ENCODE results near the gene SARM1. TPM values are rescaled to one million over a fixed set of nuclear protein-coding genes. Genes with fewer than 3 reads are reported as not detected.
A peak's percentile ranks its signal among the peaks of the same experiment; 100 is the strongest.

The SARM1 gene
- total RNA-seq, 1 donor from 2014 or later = 12.8 TPM

- no peak overlapping the region for H3K27ac ChIP-seq (ENCODE audit: low read depth, low read length)
- FAIRE-seq (no peak), DNase-seq (ENCODE audit: low read depth) (no peak)
- peaks cover 53% of the 10 kb centered on the region for H3K79me2 ChIP-seq (ENCODE audit: insufficient read depth, low read length)
- peaks cover 44% of the 10 kb centered on the region for H3K36me3 ChIP-seq (ENCODE audit: insufficient read depth, low read length)
- no peak overlapping the region for H3K4me3 Mint-ChIP-seq (ENCODE audit: unreplicated experiment)
- H3K36me3 Mint-ChIP-seq (ENCODE audit: low read depth, unreplicated experiment) = peaks cover 20% of the 10 kb centered on the region
- H3K27me3 ChIP-seq (ENCODE audit: insufficient read depth, low read length) = no peaks in the 10 kb centered on the region
- no peak overlapping the region for H3K9ac ChIP-seq (ENCODE audit: low read length)
- H3K4me3 ChIP-seq (ENCODE audit: insufficient read depth, low read depth, low read length) = no peak overlapping the region
- H3K9me3 Mint-ChIP-seq (ENCODE audit: unreplicated experiment) = peaks cover 2% of the 10 kb centered on the region
- no peak for TF ChIP-seq EZH2 (IDR thresholded peaks at IDR 0.05; ENCODE audit: insufficient read depth, low read length)
- no peak for TF ChIP-seq CTCF (IDR thresholded peaks at IDR 0.05; ENCODE audit: insufficient read depth, low read depth, low read length)
- H3K4me1 ChIP-seq (ENCODE audit: insufficient read depth, low read length) = peaks cover 40% of the 10 kb centered on the region
- no peak overlapping the region for H2AFZ ChIP-seq (ENCODE audit: low read depth, low read length)
- no peaks in the 10 kb centered on the region for H3K27me3 Mint-ChIP-seq (ENCODE audit: low read depth, unreplicated experiment)
- H3K27ac Mint-ChIP-seq (ENCODE audit: unreplicated experiment) = no peak overlapping the region
- no peaks in the 10 kb centered on the region for H3K9me3 ChIP-seq (ENCODE audit: insufficient read depth, low read depth, low read length)
- peaks cover 67% of the 10 kb centered on the region for H4K20me1 ChIP-seq (ENCODE audit: insufficient read depth, low read length)
- H3K4me1 Mint-ChIP-seq (ENCODE audit: low read depth, unreplicated experiment) = peaks cover 24% of the 10 kb centered on the region
- H3K4me2 ChIP-seq (ENCODE audit: low read length) = no peak overlapping the region
Observed at GRCh38 chr17:28343491-28343932, 28.0 kb upstream of the SARM1 start.

- H3K36me3 ChIP-seq (ENCODE audit: insufficient read depth, low read length) = peaks cover 49% of the 10 kb centered on the region
- H4K20me1 ChIP-seq (ENCODE audit: insufficient read depth, low read length) = peaks cover 64% of the 10 kb centered on the region
Observed at GRCh38 chr17:28344011-28344410, 27.5 kb upstream of the SARM1 start.

More at GRCh38 chr17:28344011-28344410, 27.5 kb upstream of the SARM1 start:
- DNase-seq (ENCODE audit: low read depth) (no peak), FAIRE-seq (no peak)
- H3K4me1 Mint-ChIP-seq (ENCODE audit: low read depth, unreplicated experiment) = peaks cover 22% of the 10 kb centered on the region
- H3K9ac ChIP-seq (ENCODE audit: low read length) = no peak overlapping the region
- TF ChIP-seq CTCF (IDR thresholded peaks at IDR 0.05; ENCODE audit: insufficient read depth, low read depth, low read length) = no peak
- TF ChIP-seq EZH2 (IDR thresholded peaks at IDR 0.05; ENCODE audit: insufficient read depth, low read length) = no peak
- peaks cover 22% of the 10 kb centered on the region for H3K36me3 Mint-ChIP-seq (ENCODE audit: low read depth, unreplicated experiment)
- no peaks in the 10 kb centered on the region for H3K27me3 ChIP-seq (ENCODE audit: insufficient read depth, low read length)
- H3K4me2 ChIP-seq (ENCODE audit: low read length) = no peak overlapping the region
- H3K79me2 ChIP-seq (ENCODE audit: insufficient read depth, low read length) = peaks cover 49% of the 10 kb centered on the region
- peaks cover 38% of the 10 kb centered on the region for H3K4me1 ChIP-seq (ENCODE audit: insufficient read depth, low read length)
- no peak overlapping the region for H3K27ac ChIP-seq (ENCODE audit: low read depth, low read length)
- no peak overlapping the region for H3K4me3 ChIP-seq (ENCODE audit: insufficient read depth, low read depth, low read length)
- peak overlapping the region; percentile 34 for H3K4me3 Mint-ChIP-seq (ENCODE audit: unreplicated experiment)
- H3K27ac Mint-ChIP-seq (ENCODE audit: unreplicated experiment) = no peak overlapping the region
- no peaks in the 10 kb centered on the region for H3K27me3 Mint-ChIP-seq (ENCODE audit: low read depth, unreplicated experiment)
- no peaks in the 10 kb centered on the region for H3K9me3 ChIP-seq (ENCODE audit: insufficient read depth, low read depth, low read length)
- H2AFZ ChIP-seq (ENCODE audit: low read depth, low read length) = no peak overlapping the region
- peaks cover 2% of the 10 kb centered on the region for H3K9me3 Mint-ChIP-seq (ENCODE audit: unreplicated experiment)

All from astrocyte (in vitro differentiated cells and primary cell).